Ascending aorta (tissue), 2 donors: ENCODE data around the gene RCAN2. TPM values are rescaled to one million over a fixed set of nuclear protein-coding genes. Genes with fewer than 3 reads are reported as not detected.

Experiments
- DNase-seq, 2 donors: peaks; one replicate each; pipeline ENCODE4 v3.0.0-alpha.2; 2019; ENCODE audit warnings: low spot score in 2 of 2
- H3K27ac ChIP-seq, 2 donors: fragments of 200-600 bp; sonication (generic); one replicate each; pipeline ENCODE4 v1.5.1; 2016 to 2017; ENCODE audit warnings: mild to moderate bottlenecking in 1 of 2
- H3K27me3 ChIP-seq: fragments of 200-600 bp; sonication (generic); one replicate; pipeline ENCODE4 v1.5.1; 2017
- H3K36me3 ChIP-seq, 2 donors: fragments of 200-600 bp; sonication (generic); one replicate each; pipeline ENCODE4 v1.5.1; 2016
- H3K4me1 ChIP-seq, 2 donors: fragments of 200-600 bp; sonication (generic); one replicate each; pipeline ENCODE4 v1.5.1; 2016 to 2017; ENCODE audit warnings: mild to moderate bottlenecking in 1 of 2
- H3K4me3 ChIP-seq, 2 donors: fragments of 200-600 bp; sonication (generic); one replicate each; pipeline ENCODE4 v1.5.1; 2016 to 2017; ENCODE audit warnings: mild to moderate bottlenecking in 1 of 2
- H3K9me3 ChIP-seq, 2 donors: fragments of 200-600 bp; sonication (generic); one replicate each; pipeline ENCODE4 v1.5.1; 2016
- intact Hi-C: fragments of 100-400 bp; cut with DNase I; formaldehyde crosslinking; loops from one replicate; pipeline ENCODE4 v1.15.1; 2023
- total RNA-seq: library from RNA; depleted of rRNA; stranded (reverse); fragments of >200 nt; gene quantifications from one replicate; pipeline ENCODE4 v1.1.0, GENCODE V29; 2016
- TF ChIP-seq, protein P1 (sequence below), 3 experiments: fragments of 200-600 bp in 2 of 3; fragments of 450-650 bp in 1 of 3; sonication (generic) in 2 of 3; IDR thresholded peaks; one replicate each; pipeline ENCODE4 v1.5.1; 2016 to 2019; ENCODE audit warnings: antibody characterized with exemption in 3 of 3, mild to moderate bottlenecking in 1 of 3, moderate library complexity in 1 of 3

Gene RCAN2
- total RNA-seq, 1 donor from 2014 or later = 83.4 TPM

DNA sequence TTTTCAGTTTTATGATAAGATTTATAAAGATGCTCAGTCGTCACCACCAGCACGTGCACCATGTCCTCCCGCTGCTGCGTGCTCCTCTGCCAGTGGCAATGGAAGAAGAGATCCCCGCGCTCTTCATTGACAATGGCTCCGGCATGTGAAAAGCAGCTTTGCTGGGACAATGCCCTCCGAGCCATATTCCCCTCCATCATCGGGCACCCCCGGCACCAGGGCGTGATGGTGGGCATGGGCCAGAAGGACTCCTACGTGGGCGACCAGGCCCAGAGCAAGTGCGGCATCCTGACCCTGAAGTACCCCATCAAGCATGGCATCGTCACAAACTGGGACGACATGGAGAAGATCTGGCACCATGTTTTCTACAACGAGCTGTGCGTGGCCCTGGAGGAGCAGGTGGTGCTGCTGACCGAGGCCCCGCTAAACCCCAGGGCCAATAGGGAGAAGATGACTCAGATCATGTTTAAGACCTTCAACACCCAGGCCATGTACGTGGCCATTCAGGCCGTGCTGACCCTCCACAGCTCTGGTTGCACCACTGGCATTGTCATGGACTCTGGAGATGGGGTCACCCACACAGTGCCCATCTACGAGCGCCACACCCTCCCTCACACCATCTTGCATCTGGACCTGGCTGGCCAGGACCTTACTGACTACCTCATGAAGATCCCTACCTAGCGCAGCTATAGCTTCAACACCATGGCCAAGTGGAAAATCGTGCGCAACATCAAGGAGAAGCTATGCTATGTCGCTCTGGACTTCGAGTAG lies 286.2 kb downstream of the RCAN2 start:
- no peaks in the 10 kb centered on the region for H3K36me3 ChIP-seq
- no peak overlapping the region for H3K27ac ChIP-seq
- H3K9me3 ChIP-seq = no peaks in the 10 kb centered on the region
- intact Hi-C loops = no loop called here
- no peak overlapping the region for H3K4me3 ChIP-seq
- H3K4me1 ChIP-seq = no peaks in the 10 kb centered on the region
- DNase-seq = no peak
- TF ChIP-seq, protein P1, sequence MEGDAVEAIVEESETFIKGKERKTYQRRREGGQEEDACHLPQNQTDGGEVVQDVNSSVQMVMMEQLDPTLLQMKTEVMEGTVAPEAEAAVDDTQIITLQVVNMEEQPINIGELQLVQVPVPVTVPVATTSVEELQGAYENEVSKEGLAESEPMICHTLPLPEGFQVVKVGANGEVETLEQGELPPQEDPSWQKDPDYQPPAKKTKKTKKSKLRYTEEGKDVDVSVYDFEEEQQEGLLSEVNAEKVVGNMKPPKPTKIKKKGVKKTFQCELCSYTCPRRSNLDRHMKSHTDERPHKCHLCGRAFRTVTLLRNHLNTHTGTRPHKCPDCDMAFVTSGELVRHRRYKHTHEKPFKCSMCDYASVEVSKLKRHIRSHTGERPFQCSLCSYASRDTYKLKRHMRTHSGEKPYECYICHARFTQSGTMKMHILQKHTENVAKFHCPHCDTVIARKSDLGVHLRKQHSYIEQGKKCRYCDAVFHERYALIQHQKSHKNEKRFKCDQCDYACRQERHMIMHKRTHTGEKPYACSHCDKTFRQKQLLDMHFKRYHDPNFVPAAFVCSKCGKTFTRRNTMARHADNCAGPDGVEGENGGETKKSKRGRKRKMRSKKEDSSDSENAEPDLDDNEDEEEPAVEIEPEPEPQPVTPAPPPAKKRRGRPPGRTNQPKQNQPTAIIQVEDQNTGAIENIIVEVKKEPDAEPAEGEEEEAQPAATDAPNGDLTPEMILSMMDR (IDR thresholded peaks at IDR 0.05) = no peak
- H3K27me3 ChIP-seq = no peaks in the 10 kb centered on the region

DNA sequence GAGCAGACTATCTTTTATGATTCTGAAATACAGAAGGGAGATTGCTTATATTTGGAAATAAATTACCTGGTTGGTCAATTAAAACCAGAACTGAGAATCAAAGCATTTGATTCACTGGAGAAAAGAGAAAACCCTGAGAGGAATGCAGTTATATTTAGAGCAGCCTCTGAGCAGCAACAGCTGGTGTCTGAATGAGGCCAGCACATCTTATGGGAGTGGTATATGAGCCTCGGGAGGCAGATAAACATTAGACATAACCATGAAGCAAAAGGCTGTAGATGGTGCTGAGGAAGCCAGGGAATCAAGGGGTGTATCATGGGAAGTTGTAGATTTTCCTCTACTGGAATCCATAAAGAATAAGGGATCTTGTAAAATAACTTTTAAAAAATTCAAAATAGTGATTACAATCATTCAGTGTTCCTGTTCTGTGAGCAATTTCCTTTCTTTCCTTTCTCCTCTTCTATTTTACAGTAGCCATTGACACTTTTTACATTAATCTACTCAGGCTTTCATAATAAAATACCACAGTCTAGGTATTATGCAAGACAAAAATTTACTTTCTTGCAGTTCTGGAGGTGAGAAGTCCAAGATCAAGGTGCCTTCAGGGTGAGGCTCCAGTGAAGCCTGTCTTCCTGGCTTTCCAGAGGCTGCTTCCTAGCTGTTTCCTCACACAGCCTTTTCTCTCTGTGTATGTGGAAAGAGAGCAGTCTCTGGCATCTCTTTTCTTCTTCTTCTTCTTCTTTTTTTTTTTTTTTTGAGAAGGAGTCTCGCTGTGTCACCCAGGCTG lies 287.7 kb downstream of the RCAN2 start:
- H3K27ac ChIP-seq = no peak overlapping the region
- intact Hi-C loops = no loop called here
- TF ChIP-seq, protein P1 (IDR thresholded peaks at IDR 0.05) = no peak
- no peaks in the 10 kb centered on the region for H3K4me1 ChIP-seq
- H3K9me3 ChIP-seq = no peaks in the 10 kb centered on the region
- no peaks in the 10 kb centered on the region for H3K27me3 ChIP-seq
- no peak overlapping the region for H3K4me3 ChIP-seq
- no peak for DNase-seq
- no peaks in the 10 kb centered on the region for H3K36me3 ChIP-seq

DNA sequence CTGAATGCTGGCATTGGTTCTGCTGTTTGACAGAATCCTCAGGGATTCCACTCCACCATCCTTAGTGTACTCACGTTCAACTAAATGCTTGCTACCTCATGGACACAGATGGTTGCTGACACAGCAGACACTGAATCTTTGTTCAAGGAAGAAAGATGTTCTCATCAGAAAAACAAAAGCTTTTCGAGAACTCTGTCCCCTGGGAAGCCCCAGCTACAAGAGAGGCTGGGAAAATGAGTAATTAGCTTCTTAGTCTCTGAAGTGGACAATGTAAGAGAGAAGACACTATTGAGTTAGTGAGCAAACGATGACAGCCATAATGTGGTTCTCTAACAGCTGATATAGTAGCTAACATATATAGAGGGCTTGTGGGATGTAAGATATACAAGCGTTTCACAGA lies 289.5 kb downstream of the RCAN2 start:
- DNase-seq = no peak
- Histone ChIP-seq H3K27ac (no peak overlapping the region), H3K4me3 (no peak overlapping the region), H3K4me1 (no peaks in the 10 kb centered on the region), H3K27me3 (no peaks in the 10 kb centered on the region), H3K9me3 (no peaks in the 10 kb centered on the region), H3K36me3 (no peaks in the 10 kb centered on the region)
- intact Hi-C loops = no loop called here
- TF ChIP-seq, protein P1 (IDR thresholded peaks at IDR 0.05) = no peak

DNA sequence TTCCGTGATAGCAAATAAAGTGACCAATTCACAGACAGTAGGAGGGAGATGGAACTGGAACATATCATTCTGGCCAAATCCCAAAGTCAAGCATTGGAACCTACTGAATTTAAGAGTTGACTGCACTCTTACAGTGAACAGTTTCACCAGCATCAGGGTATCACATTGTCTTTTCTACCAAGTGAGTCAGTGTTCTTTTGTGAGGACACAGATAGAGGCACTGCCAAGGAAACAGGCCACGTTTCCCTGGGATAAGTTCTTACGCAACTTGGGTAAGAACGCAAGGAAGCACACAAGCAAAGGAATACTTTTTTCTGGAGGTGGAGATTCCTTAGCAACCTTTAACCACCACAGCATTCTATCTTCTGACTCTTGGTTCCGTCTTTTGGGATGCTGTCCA lies 291.9 kb downstream of the RCAN2 start:
- no peaks in the 10 kb centered on the region for H3K9me3 ChIP-seq
- H3K4me3 ChIP-seq = no peak overlapping the region
- intact Hi-C loops = no loop called here
- DNase-seq = no peak
- no peak overlapping the region for H3K27ac ChIP-seq
- H3K27me3 ChIP-seq = no peaks in the 10 kb centered on the region
- H3K36me3 ChIP-seq = no peaks in the 10 kb centered on the region
- H3K4me1 ChIP-seq = no peaks in the 10 kb centered on the region
- TF ChIP-seq, protein P1 (IDR thresholded peaks at IDR 0.05) = no peak

DNA sequence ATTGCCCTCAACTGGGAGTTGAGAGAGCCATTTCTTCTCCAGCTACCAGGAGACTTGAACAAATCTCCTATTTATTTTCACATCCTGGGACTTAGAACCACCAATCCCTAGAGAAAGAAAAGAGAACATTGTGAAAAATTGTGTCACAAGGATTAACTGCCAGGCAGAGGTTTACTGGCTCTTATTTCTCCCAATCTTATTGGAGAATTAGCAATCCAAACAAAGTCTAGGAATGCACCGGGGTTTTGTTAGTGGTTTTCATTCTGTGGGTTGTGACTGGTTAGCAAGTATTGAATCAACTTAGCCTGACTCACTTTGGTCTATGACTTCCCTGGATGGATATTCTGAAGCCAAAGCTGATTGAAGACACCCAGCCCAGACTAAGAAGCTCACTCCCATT lies 299.3 kb downstream of the RCAN2 start:
- H3K9me3 ChIP-seq = no peaks in the 10 kb centered on the region
- TF ChIP-seq, protein P1 (IDR thresholded peaks at IDR 0.05) = no peak
- intact Hi-C loops = loop anchor here (5.0 kb wide), 1 partner anchor 65 kb away; the partner anchor contains the start of gene ENPP4
- no peak overlapping the region for H3K4me3 ChIP-seq
- peak overlapping the region; percentile 47 to 71 for H3K27ac ChIP-seq
- H3K27me3 ChIP-seq = no peaks in the 10 kb centered on the region
- no peaks in the 10 kb centered on the region for H3K36me3 ChIP-seq
- DNase-seq = no peak
- peaks cover 0 to 15% of the 10 kb centered on the region in 2 donors for H3K4me1 ChIP-seq
